ENCODE results near the gene GPA33.

Gene GPA33

GRCh38 chr1:167059045-167059808 lies 30.9 kb downstream of the GPA33 start:
- TF ChIP-seq CTCF (IDR thresholded peaks at IDR 0.05; ENCODE audit: control extremely low read depth, extremely low read depth, low read depth, missing control alignments) = peak; percentile 91
- ChIA-PET CTCF (interaction anchor here (0.7 to 18.6 kb wide), 87 partner anchors 8 to 1690 kb away, joined by 3 to 659 read pairs (median 4); partner anchors contain the start of genes POGK, POU2F1, STYXL2 and TADA1), POLR2A (no interaction called here)
- peak; percentile 64 for DNase-seq (ENCODE audit: extremely low spot score)

GRCh38 chr1:167057241-167057688 lies 32.9 kb downstream of the GPA33 start:
- peak; percentile 59 for TF ChIP-seq CTCF (IDR thresholded peaks at IDR 0.05; ENCODE audit: control extremely low read depth, extremely low read depth, low read depth, missing control alignments)
- POLR2A ChIA-PET = no interaction called here
- peak; percentile 48 for DNase-seq (ENCODE audit: extremely low spot score)
- CTCF ChIA-PET = interaction anchor here (1.0 to 18.6 kb wide), 8 partner anchors 9 to 1132 kb away, joined by 3 to 659 read pairs (median 5); no protein-coding TSS in a partner anchor

- POLR2A ChIA-PET = no interaction called here
- DNase-seq (ENCODE audit: extremely low spot score) = no peak
Measured at GRCh38 chr1:167056529-167057231, 33.5 kb downstream of the GPA33 start.

GRCh38 chr1:167054946-167055630 lies 35.1 kb downstream of the GPA33 start:
- ChIA-PET CTCF (interaction anchor here (1.1 to 18.6 kb wide), 2 partner anchors 143 to 485 kb away, joined by 3 to 659 read pairs; no protein-coding TSS in a partner anchor), POLR2A (no interaction called here)
- TF ChIP-seq CTCF (IDR thresholded peaks at IDR 0.05; ENCODE audit: control extremely low read depth, extremely low read depth, low read depth, missing control alignments) = no peak

More at GRCh38 chr1:167056529-167057231, 33.5 kb downstream of the GPA33 start:
- TF ChIP-seq CTCF (IDR thresholded peaks at IDR 0.05; ENCODE audit: control extremely low read depth, extremely low read depth, low read depth, missing control alignments) = no peak
- CTCF ChIA-PET = interaction anchor here (1.0 to 18.6 kb wide), 7 partner anchors 8 to 1132 kb away, joined by 3 to 659 read pairs (median 6); no protein-coding TSS in a partner anchor

GRCh38 chr1:167054531-167054930 lies 35.6 kb downstream of the GPA33 start:
- CTCF ChIA-PET = interaction anchor here (18.6 kb wide), 1 partner anchor 143 kb away, joined by 659 read pairs; no protein-coding TSS in a partner anchor
- no peak for DNase-seq (ENCODE audit: extremely low spot score)
- POLR2A ChIA-PET = no interaction called here
- no peak for TF ChIP-seq CTCF (IDR thresholded peaks at IDR 0.05; ENCODE audit: control extremely low read depth, extremely low read depth, low read depth, missing control alignments)

More at GRCh38 chr1:167054946-167055630, 35.1 kb downstream of the GPA33 start:
- no peak for DNase-seq (ENCODE audit: extremely low spot score)

GRCh38 chr1:167052389-167052788 lies 37.8 kb downstream of the GPA33 start:
- POLR2A ChIA-PET = no interaction called here
- CTCF ChIA-PET = interaction anchor here (6.1 to 18.6 kb wide), 2 partner anchors 8 to 141 kb away, joined by 56 to 659 read pairs; no protein-coding TSS in a partner anchor
- TF ChIP-seq CTCF (IDR thresholded peaks at IDR 0.05; ENCODE audit: control extremely low read depth, extremely low read depth, low read depth, missing control alignments) = peak; percentile 12
- no peak for DNase-seq (ENCODE audit: extremely low spot score)

Data from GM10248 (cell line).